Measurements from ENCODE around the gene ATP8B4.

GRCh38 chr15:50016951-50017350 lies 102.1 kb downstream of the ATP8B4 start:
- TF ChIP-seq CTCF (conservative IDR thresholded peaks at IDR 0.05) (no peak), EZH2 (IDR thresholded peaks at IDR 0.05; ENCODE audit: low read depth) (no peak)
